ENCODE results near the gene CD82. TPM values are rescaled to one million over a fixed set of nuclear protein-coding genes. Genes with fewer than 3 reads are reported as not detected.

Gene CD82
- total and polyA plus RNA-seq, 7 donors: 13.3 to 162 (median 25.9) TPM

DNA sequence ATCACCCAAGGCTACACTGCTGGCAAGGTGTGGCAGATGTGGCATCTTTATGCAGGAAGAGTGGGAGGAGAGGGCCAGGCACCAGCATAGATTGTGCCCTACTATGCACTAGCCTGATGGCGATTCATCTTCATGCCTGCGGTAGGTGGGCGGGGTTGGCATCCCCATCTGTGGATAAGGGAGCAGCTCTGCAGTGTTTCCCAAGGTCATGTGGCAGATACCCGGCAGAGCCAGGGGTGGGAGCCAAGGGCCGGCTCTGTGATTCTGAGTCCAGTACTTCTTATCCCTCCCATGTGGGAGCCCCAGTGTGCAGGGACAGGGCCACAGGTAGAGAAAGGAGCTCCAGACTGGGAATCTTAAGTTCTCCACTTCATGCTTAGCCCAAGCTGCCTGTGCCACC is 20.0 kb downstream of the CD82 start:
- TF ChIP-seq, protein P1, sequence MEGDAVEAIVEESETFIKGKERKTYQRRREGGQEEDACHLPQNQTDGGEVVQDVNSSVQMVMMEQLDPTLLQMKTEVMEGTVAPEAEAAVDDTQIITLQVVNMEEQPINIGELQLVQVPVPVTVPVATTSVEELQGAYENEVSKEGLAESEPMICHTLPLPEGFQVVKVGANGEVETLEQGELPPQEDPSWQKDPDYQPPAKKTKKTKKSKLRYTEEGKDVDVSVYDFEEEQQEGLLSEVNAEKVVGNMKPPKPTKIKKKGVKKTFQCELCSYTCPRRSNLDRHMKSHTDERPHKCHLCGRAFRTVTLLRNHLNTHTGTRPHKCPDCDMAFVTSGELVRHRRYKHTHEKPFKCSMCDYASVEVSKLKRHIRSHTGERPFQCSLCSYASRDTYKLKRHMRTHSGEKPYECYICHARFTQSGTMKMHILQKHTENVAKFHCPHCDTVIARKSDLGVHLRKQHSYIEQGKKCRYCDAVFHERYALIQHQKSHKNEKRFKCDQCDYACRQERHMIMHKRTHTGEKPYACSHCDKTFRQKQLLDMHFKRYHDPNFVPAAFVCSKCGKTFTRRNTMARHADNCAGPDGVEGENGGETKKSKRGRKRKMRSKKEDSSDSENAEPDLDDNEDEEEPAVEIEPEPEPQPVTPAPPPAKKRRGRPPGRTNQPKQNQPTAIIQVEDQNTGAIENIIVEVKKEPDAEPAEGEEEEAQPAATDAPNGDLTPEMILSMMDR (IDR thresholded peaks at IDR 0.05): no peak
- Histone ChIP-seq H3K27me3 (ENCODE audit: insufficient read depth in 3 of 3, low read length in 2 of 3) (no peaks in the 10 kb centered on the region), H3K4me3 (no peak overlapping the region), H3K9me3 (no peaks in the 10 kb centered on the region), H3K4me1 (peaks cover 6% of the 10 kb centered on the region), H3K27ac (no peak overlapping the region), H3K36me3 (ENCODE audit: insufficient read depth in 1 of 2, low read depth in 1 of 2) (peaks cover 0 to 30% of the 10 kb centered on the region in 2 donors)
- 46 to 71% (median 52%) methylated on average over 5 of the region's 5 CpGs for WGBS, 3 donors
- ATAC-seq (peak in 1 of 4 donors; percentile 18), DNase-seq (no peak)
- intact Hi-C loops (cut with DNase I): no loop called here

DNA sequence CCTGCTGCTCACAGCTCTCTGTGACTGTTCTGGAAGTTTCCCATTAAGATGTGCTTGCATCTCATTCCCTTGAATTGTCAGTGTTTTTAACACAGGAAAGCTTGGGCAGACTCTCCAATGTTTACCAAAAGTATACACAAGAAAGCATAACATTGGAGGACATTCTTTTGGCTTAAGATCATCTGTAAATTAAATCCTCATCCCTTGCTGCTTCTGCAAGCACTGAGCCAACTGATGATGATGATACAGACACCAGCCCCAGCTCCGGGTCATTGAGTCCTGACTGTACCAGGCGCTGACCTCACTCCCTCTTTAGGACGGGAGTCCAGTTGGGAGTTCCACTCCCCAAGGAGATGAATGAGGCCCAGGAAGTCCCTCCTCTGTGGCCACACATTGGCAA is 23.8 kb downstream of the CD82 start:
- TF ChIP-seq, protein P1 (IDR thresholded peaks at IDR 0.05): no peak
- Histone ChIP-seq H3K27ac (no peak overlapping the region), H3K4me3 (no peak overlapping the region), H3K36me3 (ENCODE audit: insufficient read depth in 1 of 2, low read depth in 1 of 2) (peaks cover 0 to 30% of the 10 kb centered on the region in 2 donors), H3K4me1 (peaks cover 36% of the 10 kb centered on the region), H3K27me3 (ENCODE audit: insufficient read depth in 3 of 3, low read length in 2 of 3) (no peaks in the 10 kb centered on the region), H3K9me3 (no peaks in the 10 kb centered on the region)
- WGBS, 3 donors: 83 to 89% (median 86%) methylated on average over 3 of the region's 3 CpGs
- DNase-seq (no peak), ATAC-seq (no peak)
- intact Hi-C loops (cut with DNase I): no loop called here

DNA sequence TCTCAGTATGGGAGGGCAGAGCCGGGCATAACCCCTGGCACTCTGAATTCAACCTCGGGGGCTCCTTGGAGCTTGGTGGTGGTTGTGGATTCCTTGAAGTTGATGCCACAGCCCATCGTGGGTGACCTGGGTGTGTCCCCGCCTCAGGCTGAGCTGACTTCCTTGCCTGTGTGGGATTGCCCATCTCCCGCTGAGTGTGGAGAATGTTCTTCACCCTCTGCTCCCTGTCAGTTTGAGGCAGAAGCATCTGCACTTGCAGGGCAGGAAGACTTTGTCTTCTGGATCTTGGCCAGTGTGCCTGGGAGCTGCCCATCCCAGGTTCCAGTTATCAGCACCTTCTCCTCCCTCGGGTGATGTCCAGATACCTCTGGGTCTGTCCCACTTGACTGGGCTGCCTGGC is 25.3 kb downstream of the CD82 start:
- Histone ChIP-seq H3K4me1 (peaks cover 42% of the 10 kb centered on the region), H3K27me3 (ENCODE audit: insufficient read depth in 3 of 3, low read length in 2 of 3) (no peaks in the 10 kb centered on the region), H3K9me3 (no peaks in the 10 kb centered on the region), H3K36me3 (ENCODE audit: insufficient read depth in 1 of 2, low read depth in 1 of 2) (peaks cover 0 to 30% of the 10 kb centered on the region in 2 donors), H3K4me3 (no peak overlapping the region), H3K27ac (peak overlapping the region; percentile 74)
- DNase-seq (no peak), ATAC-seq (no peak)
- TF ChIP-seq, protein P1 (IDR thresholded peaks at IDR 0.05): no peak
- 46 to 61% (median 58%) methylated on average over 6 of the region's 6 CpGs for WGBS, 3 donors
- intact Hi-C loops (cut with DNase I): no loop called here

DNA sequence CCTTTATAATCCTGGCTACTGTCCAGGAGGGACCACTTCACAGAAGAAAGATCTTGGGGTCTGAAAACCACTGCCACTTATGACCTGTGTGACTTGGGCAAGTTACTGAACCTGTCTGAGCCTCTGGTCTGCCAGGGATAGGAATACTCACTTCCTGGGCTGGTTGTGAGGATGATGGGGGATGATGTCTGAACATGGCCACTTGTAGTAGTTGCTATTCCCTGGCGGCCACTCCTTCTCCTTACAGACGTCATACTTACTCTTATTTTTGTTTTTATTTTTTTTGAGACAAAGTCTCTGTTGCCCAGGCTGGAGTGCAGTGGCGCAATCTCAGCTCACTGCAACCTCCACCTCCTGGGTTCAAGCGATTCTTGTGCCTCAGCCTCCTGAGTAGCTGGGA is 26.1 kb downstream of the CD82 start:
- ATAC-seq (no peak), DNase-seq (no peak)
- WGBS, 3 donors: 72 to 89% (median 73%) methylated on average over 4 of the region's 4 CpGs
- no peaks in the 10 kb centered on the region for H3K27me3 ChIP-seq (ENCODE audit: insufficient read depth in 3 of 3, low read length in 2 of 3)
- intact Hi-C loops (cut with DNase I): no loop called here
- H3K4me3 ChIP-seq: no peak overlapping the region
- TF ChIP-seq, protein P1 (IDR thresholded peaks at IDR 0.05): no peak
- peaks cover 0 to 30% of the 10 kb centered on the region in 2 donors for H3K36me3 ChIP-seq (ENCODE audit: insufficient read depth in 1 of 2, low read depth in 1 of 2)
- peak overlapping the region; percentile 74 for H3K27ac ChIP-seq
- peaks cover 50% of the 10 kb centered on the region for H3K4me1 ChIP-seq
- H3K9me3 ChIP-seq: no peaks in the 10 kb centered on the region

Data from psoas muscle (tissue), 8 donors.